ENCODE measurements around the gene THAP7. TPM values are rescaled to one million over a fixed set of nuclear protein-coding genes. Genes with fewer than 3 reads are reported as not detected.

THAP7 gene
- total and polyA plus RNA-seq, 2 of the 13 experiments (the other 11 are each of a cell fraction or from before 2014, with no cell fraction given) = 13.0 to 25.5 TPM

DNA sequence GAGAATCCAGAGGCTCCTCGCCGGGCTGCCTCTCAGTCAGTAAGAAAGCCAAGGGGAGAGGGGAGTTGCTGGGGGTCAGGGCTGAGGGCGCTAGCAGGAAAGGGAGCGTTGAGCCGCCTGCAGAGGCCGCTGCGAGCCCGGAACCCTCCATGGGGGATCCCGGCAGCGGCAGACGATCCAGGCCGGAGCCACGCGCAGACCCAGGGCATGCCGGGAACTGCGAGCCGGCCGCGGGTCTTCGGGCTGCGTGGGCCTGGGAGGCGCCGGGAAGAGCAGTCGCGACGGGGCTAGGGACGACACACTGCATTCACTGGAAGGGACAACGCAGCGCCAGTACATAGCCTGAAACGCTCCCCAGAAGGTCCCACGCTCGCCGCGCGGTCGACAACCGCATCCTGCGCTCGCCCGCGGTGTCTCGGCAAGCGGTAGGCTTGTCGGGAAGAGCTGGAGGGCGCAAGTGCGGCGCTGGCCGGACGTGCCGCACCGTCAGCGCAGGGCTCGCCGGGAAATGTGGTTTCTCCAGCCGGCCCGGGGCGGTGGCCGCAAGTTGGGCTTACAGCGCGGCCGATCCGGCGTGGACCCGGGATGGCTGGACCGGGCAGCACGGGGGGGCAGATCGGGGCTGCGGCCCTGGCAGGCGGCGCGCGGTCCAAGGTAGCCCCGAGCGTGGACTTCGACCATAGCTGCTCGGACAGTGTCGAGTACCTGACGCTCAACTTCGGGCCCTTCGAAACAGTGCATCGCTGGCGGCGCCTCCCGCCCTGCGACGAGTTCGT is 19.9 kb downstream of the THAP7 start, which contains the start of gene LZTR1 (continued):
- TF ChIP-seq, protein P1, sequence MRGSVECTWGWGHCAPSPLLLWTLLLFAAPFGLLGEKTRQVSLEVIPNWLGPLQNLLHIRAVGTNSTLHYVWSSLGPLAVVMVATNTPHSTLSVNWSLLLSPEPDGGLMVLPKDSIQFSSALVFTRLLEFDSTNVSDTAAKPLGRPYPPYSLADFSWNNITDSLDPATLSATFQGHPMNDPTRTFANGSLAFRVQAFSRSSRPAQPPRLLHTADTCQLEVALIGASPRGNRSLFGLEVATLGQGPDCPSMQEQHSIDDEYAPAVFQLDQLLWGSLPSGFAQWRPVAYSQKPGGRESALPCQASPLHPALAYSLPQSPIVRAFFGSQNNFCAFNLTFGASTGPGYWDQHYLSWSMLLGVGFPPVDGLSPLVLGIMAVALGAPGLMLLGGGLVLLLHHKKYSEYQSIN (CRISPR knock-in tag; IDR thresholded peaks at IDR 0.05; ENCODE audit: borderline replicate concordance) = no peak
- no peak for TF ChIP-seq NCOR1 (IDR thresholded peaks at IDR 0.05; ENCODE audit: borderline replicate concordance, low read length)
- no peak for TF ChIP-seq PHB2 (IDR thresholded peaks at IDR 0.05; ENCODE audit: partially characterized antibody)
- peak; percentile 71; the same call in 1 of the 2 replicates for TF ChIP-seq HOXA9 (CRISPR knock-in tag; IDR thresholded peaks at IDR 0.05; ENCODE audit: borderline replicate concordance)
- TF ChIP-seq HNRNPK (IDR thresholded peaks at IDR 0.05; ENCODE audit: low read depth, low read length, poor library complexity, severe bottlenecking) = peak; percentile 75
- TF ChIP-seq SMC3 (IDR thresholded peaks at IDR 0.05; ENCODE audit: low read length) = no peak
- TF ChIP-seq KDM6A (CRISPR knock-in tag; IDR thresholded peaks at IDR 0.05; ENCODE audit: low read depth) = no peak
- TF ChIP-seq ZMAT5 (CRISPR knock-in tag; IDR thresholded peaks at IDR 0.05; ENCODE audit: borderline replicate concordance, low read depth) = no peak
- TF ChIP-seq NR1H2 (CRISPR knock-in tag; IDR thresholded peaks at IDR 0.05; ENCODE audit: borderline replicate concordance, low read depth) = no peak
- TF ChIP-seq ZFP82 (CRISPR knock-in tag; IDR thresholded peaks at IDR 0.05; ENCODE audit: borderline replicate concordance) = peak; percentile 96
- TF ChIP-seq, protein P2, sequence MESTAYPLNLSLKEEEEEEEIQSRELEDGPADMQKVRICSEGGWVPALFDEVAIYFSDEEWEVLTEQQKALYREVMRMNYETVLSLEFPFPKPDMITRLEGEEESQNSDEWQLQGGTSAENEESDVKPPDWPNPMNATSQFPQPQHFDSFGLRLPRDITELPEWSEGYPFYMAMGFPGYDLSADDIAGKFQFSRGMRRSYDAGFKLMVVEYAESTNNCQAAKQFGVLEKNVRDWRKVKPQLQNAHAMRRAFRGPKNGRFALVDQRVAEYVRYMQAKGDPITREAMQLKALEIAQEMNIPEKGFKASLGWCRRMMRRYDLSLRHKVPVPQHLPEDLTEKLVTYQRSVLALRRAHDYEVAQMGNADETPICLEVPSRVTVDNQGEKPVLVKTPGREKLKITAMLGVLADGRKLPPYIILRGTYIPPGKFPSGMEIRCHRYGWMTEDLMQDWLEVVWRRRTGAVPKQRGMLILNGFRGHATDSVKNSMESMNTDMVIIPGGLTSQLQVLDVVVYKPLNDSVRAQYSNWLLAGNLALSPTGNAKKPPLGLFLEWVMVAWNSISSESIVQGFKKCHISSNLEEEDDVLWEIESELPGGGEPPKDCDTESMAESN (CRISPR knock-in tag; conservative IDR thresholded peaks at IDR 0.05) = peak; percentile 90
- TF ChIP-seq, protein P3, sequence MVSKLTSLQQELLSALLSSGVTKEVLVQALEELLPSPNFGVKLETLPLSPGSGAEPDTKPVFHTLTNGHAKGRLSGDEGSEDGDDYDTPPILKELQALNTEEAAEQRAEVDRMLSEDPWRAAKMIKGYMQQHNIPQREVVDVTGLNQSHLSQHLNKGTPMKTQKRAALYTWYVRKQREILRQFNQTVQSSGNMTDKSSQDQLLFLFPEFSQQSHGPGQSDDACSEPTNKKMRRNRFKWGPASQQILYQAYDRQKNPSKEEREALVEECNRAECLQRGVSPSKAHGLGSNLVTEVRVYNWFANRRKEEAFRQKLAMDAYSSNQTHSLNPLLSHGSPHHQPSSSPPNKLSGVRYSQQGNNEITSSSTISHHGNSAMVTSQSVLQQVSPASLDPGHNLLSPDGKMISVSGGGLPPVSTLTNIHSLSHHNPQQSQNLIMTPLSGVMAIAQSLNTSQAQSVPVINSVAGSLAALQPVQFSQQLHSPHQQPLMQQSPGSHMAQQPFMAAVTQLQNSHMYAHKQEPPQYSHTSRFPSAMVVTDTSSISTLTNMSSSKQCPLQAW (CRISPR knock-in tag; IDR thresholded peaks at IDR 0.05) = peak; percentile 96
- peak; percentile 95 for TF ChIP-seq ARHGAP35 (CRISPR knock-in tag; IDR thresholded peaks at IDR 0.05; ENCODE audit: borderline replicate concordance)
- no peak for TF ChIP-seq ZNF737 (CRISPR knock-in tag; IDR thresholded peaks at IDR 0.05; ENCODE audit: borderline replicate concordance)
- TF ChIP-seq BORCS8-MEF2B (CRISPR knock-in tag; IDR thresholded peaks at IDR 0.05) = peak; percentile 90
- TF ChIP-seq STAG1 (CRISPR knock-in tag; IDR thresholded peaks at IDR 0.05) = peak; percentile 50
- TF ChIP-seq ELF4 (CRISPR knock-in tag; IDR thresholded peaks at IDR 0.05; ENCODE audit: borderline replicate concordance) = no peak; the same call in 1 of the 2 replicates
- TF ChIP-seq, protein P4, sequence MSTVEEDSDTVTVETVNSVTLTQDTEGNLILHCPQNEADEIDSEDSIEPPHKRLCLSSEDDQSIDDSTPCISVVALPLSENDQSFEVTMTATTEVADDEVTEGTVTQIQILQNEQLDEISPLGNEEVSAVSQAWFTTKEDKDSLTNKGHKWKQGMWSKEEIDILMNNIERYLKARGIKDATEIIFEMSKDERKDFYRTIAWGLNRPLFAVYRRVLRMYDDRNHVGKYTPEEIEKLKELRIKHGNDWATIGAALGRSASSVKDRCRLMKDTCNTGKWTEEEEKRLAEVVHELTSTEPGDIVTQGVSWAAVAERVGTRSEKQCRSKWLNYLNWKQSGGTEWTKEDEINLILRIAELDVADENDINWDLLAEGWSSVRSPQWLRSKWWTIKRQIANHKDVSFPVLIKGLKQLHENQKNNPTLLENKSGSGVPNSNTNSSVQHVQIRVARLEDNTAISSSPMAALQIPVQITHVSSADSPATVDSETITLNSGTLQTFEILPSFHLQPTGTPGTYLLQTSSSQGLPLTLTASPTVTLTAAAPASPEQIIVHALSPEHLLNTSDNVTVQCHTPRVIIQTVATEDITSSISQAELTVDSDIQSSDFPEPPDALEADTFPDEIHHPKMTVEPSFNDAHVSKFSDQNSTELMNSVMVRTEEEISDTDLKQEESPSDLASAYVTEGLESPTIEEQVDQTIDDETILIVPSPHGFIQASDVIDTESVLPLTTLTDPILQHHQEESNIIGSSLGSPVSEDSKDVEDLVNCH (CRISPR knock-in tag; IDR thresholded peaks at IDR 0.05) = no peak; the same call in 1 of the 2 replicates
- TF ChIP-seq ZBTB1 (CRISPR knock-in tag; IDR thresholded peaks at IDR 0.05; ENCODE audit: borderline replicate concordance) = 0 out of 2 replicates have a peak, but pooled peaks have one; percentile 61
- 0 out of 2 replicates have a peak, but pooled peaks have one; percentile 21 for TF ChIP-seq HMG20B (CRISPR knock-in tag; conservative IDR thresholded peaks at IDR 0.05)
